ENCODE results near the gene CDC42BPA. TPM values are rescaled to one million over a fixed set of nuclear protein-coding genes. Genes with fewer than 3 reads are reported as not detected.

The CDC42BPA gene
- polyA plus RNA-seq, 1 donor from 2014 or later, result 22.9 TPM

DNA sequence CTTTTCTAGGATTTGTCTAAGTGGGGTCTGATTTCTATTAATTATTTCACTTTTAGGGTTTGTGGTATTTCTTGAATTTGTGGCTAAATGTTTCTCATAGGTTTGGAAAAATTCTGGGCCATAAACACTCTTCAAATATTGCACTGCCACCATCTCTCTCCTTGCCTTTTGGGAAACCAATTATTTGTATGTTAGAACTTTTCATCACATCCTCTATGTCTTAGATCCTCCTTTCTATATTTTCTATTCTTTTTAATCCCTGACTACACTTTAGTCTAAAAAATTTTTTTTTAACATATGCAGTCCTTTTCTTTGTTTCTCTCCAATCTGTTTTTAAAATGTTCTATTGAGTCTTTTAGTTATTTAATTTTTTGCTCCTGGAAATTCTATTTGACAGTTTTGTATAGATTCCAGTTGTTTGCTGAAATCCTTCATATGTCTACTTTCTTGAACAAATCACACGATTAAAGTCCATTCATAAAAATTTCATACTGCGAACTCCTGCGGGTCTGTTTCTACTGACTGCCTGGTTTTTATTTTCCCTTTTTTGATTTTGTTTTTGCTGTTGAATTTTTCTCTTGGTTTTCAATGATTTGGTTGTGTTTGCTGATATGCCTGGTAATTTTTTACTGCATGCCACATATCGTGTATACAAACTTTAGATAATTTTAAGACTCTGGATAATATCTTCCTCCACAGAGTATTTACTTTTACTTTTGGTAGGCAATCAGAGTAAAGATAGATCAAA, 235.1 kb downstream of the CDC42BPA start:
- no peak overlapping the region for H3K4me3 ChIP-seq (ENCODE audit: low read length)
- H3K27me3 ChIP-seq (ENCODE audit: insufficient read depth, low read depth, low read length), result no peaks in the 10 kb centered on the region
- TF ChIP-seq TAF1 (IDR thresholded peaks at IDR 0.05; ENCODE audit: low read depth), result no peak
- TF ChIP-seq, protein P1, sequence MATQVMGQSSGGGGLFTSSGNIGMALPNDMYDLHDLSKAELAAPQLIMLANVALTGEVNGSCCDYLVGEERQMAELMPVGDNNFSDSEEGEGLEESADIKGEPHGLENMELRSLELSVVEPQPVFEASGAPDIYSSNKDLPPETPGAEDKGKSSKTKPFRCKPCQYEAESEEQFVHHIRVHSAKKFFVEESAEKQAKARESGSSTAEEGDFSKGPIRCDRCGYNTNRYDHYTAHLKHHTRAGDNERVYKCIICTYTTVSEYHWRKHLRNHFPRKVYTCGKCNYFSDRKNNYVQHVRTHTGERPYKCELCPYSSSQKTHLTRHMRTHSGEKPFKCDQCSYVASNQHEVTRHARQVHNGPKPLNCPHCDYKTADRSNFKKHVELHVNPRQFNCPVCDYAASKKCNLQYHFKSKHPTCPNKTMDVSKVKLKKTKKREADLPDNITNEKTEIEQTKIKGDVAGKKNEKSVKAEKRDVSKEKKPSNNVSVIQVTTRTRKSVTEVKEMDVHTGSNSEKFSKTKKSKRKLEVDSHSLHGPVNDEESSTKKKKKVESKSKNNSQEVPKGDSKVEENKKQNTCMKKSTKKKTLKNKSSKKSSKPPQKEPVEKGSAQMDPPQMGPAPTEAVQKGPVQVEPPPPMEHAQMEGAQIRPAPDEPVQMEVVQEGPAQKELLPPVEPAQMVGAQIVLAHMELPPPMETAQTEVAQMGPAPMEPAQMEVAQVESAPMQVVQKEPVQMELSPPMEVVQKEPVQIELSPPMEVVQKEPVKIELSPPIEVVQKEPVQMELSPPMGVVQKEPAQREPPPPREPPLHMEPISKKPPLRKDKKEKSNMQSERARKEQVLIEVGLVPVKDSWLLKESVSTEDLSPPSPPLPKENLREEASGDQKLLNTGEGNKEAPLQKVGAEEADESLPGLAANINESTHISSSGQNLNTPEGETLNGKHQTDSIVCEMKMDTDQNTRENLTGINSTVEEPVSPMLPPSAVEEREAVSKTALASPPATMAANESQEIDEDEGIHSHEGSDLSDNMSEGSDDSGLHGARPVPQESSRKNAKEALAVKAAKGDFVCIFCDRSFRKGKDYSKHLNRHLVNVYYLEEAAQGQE (IDR thresholded peaks at IDR 0.05; ENCODE audit: borderline replicate concordance), result no peak
- TF ChIP-seq SMC3 (conservative IDR thresholded peaks at IDR 0.05; ENCODE audit: poor library complexity), result no peak
- TF ChIP-seq, protein P2, sequence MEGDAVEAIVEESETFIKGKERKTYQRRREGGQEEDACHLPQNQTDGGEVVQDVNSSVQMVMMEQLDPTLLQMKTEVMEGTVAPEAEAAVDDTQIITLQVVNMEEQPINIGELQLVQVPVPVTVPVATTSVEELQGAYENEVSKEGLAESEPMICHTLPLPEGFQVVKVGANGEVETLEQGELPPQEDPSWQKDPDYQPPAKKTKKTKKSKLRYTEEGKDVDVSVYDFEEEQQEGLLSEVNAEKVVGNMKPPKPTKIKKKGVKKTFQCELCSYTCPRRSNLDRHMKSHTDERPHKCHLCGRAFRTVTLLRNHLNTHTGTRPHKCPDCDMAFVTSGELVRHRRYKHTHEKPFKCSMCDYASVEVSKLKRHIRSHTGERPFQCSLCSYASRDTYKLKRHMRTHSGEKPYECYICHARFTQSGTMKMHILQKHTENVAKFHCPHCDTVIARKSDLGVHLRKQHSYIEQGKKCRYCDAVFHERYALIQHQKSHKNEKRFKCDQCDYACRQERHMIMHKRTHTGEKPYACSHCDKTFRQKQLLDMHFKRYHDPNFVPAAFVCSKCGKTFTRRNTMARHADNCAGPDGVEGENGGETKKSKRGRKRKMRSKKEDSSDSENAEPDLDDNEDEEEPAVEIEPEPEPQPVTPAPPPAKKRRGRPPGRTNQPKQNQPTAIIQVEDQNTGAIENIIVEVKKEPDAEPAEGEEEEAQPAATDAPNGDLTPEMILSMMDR (IDR thresholded peaks at IDR 0.05; ENCODE audit: poor library complexity, severe bottlenecking), result no peak
- no peaks in the 10 kb centered on the region for H3K9me3 ChIP-seq (ENCODE audit: low read length)
- H3K27ac ChIP-seq (ENCODE audit: low read length), result no peak overlapping the region
- no peaks in the 10 kb centered on the region for H4K20me1 ChIP-seq (ENCODE audit: insufficient read depth)
- H2AFZ ChIP-seq (ENCODE audit: low read depth, low read length), result no peak overlapping the region
- no peaks in the 10 kb centered on the region for H3K9me2 ChIP-seq (ENCODE audit: insufficient read depth, low read length)
- H3K36me3 ChIP-seq (ENCODE audit: insufficient read depth, low read length), result no peaks in the 10 kb centered on the region
- no peak overlapping the region for H3K9ac ChIP-seq (ENCODE audit: low read length)
- H3F3A ChIP-seq (ENCODE audit: insufficient read depth, low read length, poor library complexity, severe bottlenecking), result no peaks in the 10 kb centered on the region
- no peak overlapping the region for H3K4me2 ChIP-seq (ENCODE audit: low read length)
- H3K79me2 ChIP-seq (replicated peaks; ENCODE audit: insufficient read depth, low read length), result no peaks in the 10 kb centered on the region

DNA sequence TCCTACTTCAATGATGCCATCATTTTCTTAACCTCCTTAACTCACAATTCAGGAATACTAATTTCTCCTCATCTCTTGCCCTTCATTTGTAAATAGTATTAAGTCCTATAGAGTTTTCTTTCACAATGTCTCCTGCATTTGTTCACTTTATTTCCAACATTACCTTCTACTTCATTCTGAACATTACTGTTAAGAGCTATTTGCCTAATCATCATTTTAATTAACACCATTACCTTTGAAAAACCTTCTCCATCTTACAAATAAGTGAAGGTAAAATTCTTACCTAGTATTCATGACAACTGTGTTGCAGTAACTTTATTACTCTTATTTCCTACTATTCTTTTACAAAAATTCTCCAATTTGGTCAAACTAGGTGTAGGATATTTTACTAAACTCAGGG, 240.5 kb downstream of the CDC42BPA start:
- Histone ChIP-seq H3K9ac (ENCODE audit: low read length) (no peak overlapping the region), H3K27me3 (ENCODE audit: insufficient read depth, low read depth, low read length) (no peaks in the 10 kb centered on the region), H3K36me3 (ENCODE audit: insufficient read depth, low read length) (peaks cover 4% of the 10 kb centered on the region), H3K27ac (ENCODE audit: low read length) (no peak overlapping the region), H4K20me1 (ENCODE audit: insufficient read depth) (no peaks in the 10 kb centered on the region), H3K4me3 (ENCODE audit: low read length) (no peak overlapping the region), H3K79me2 (replicated peaks; ENCODE audit: insufficient read depth, low read length) (no peaks in the 10 kb centered on the region), H3K9me2 (ENCODE audit: insufficient read depth, low read length) (no peaks in the 10 kb centered on the region), H2AFZ (ENCODE audit: low read depth, low read length) (no peak overlapping the region), H3K9me3 (ENCODE audit: low read length) (no peaks in the 10 kb centered on the region), H3K4me2 (ENCODE audit: low read length) (no peak overlapping the region), H3F3A (ENCODE audit: insufficient read depth, low read length, poor library complexity, severe bottlenecking) (no peaks in the 10 kb centered on the region)
- TF ChIP-seq, protein P1 (IDR thresholded peaks at IDR 0.05; ENCODE audit: borderline replicate concordance), result no peak
- TF ChIP-seq RAD21 (conservative IDR thresholded peaks at IDR 0.05), result no peak
- TF ChIP-seq MXI1 (conservative IDR thresholded peaks at IDR 0.05; ENCODE audit: poor library complexity, severe bottlenecking), result no peak
